Bronchial epithelial cell (primary cell): ENCODE measurements around the gene KRTAP1-5. TPM values are rescaled to one million over a fixed set of nuclear protein-coding genes. Genes with fewer than 3 reads are reported as not detected.
"Not testable (repeated sequence)": the region's sequence is repeated elsewhere in the genome, so short reads cannot be mapped to it uniquely, and the experiment has no call there.

Source experiments
- DNase-seq: peaks from one replicate; pipeline ENCODE4 v3.0.0-alpha.2; 2010; ENCODE audit warnings: low read depth
- FAIRE-seq: peaks from 2 replicates; lab custom pipeline; 2011; peaks lifted over from hg19 to GRCh38; lab: Jason Lieb, UNC
- H3K27me3 ChIP-seq: 2 replicates; pipeline ENCODE4 v1.5.1; 2011; ENCODE audit warnings: low read length; ENCODE audit not compliant: control insufficient read depth, insufficient read depth
- H3K36me3 ChIP-seq: 2 replicates; pipeline ENCODE4 v1.5.1; 2011; ENCODE audit warnings: low read length; ENCODE audit not compliant: control insufficient read depth, insufficient read depth
- H3K4me3 ChIP-seq: 2 replicates; pipeline ENCODE4 v1.5.1; 2011; ENCODE audit warnings: mild to moderate bottlenecking, low read depth, low read length, control low read depth
- CTCF ChIP-seq: IDR thresholded peaks from 2 replicates; pipeline ENCODE4 v1.5.1; 2011; ENCODE audit warnings: mild to moderate bottlenecking, moderate library complexity, low read length, control low read depth, inconsistent platforms; ENCODE audit not compliant: insufficient read depth, severe bottlenecking
- total RNA-seq: library from RNA; depleted of rRNA; stranded (reverse); fragments of >200 nt; gene quantifications from 2 replicates; pipeline ENCODE4 v1.2.1, GENCODE V29; 2014

Gene KRTAP1-5
- total RNA-seq, 1 donor from 2014 or later: not detected

GRCh38 chr17:41060052-41060604, 33.1 kb upstream of the KRTAP1-5 start, which contains the start of gene KRTAP2-3:
TSS of gene KRTAP2-3 (minus strand) at chr17:41060114. CDS start at chr17:41060050, 64 bp downstream.
- FAIRE-seq (peak; percentile 91), DNase-seq (peak; percentile 92)
- Histone ChIP-seq H3K36me3 (no peaks in the 10 kb centered on the region), H3K4me3 (no peak within 1 kb of the TSS), H3K27me3 (no peaks in the 10 kb centered on the region)
- no peak for TF ChIP-seq CTCF

GRCh38 chr17:41059276-41060051, 32.5 kb upstream of the KRTAP1-5 start:
- H3K36me3 ChIP-seq, H3K27me3 ChIP-seq, H3K4me3 ChIP-seq, FAIRE-seq: not testable (repeated sequence)
- DNase-seq: peak; percentile 61

- DNase-seq: no peak
- Histone ChIP-seq H3K4me3 (no peak overlapping the region), H3K36me3 (no peaks in the 10 kb centered on the region), H3K27me3 (no peaks in the 10 kb centered on the region)
- TF ChIP-seq CTCF: no peak
- no peak for FAIRE-seq
Measured at GRCh38 chr17:41058741-41059140, 31.7 kb upstream of the KRTAP1-5 start.

GRCh38 chr17:41057547-41057946, 30.5 kb upstream of the KRTAP1-5 start:
- Histone ChIP-seq H3K36me3 (no peaks in the 10 kb centered on the region), H3K4me3 (no peak overlapping the region), H3K27me3 (no peaks in the 10 kb centered on the region)
- TF ChIP-seq CTCF: no peak
- DNase-seq: no peak
- no peak for FAIRE-seq

- not testable (repeated sequence) for FAIRE-seq, H3K27me3 ChIP-seq, DNase-seq, H3K4me3 ChIP-seq, H3K36me3 ChIP-seq
Measured at GRCh38 chr17:41055130-41055529, 28.1 kb upstream of the KRTAP1-5 start, which contains the start of gene KRTAP2-2. TSS of gene KRTAP2-2 (minus strand) at chr17:41055230. CDS start at chr17:41055211, 19 bp downstream.

- not testable (repeated sequence) for H3K4me3 ChIP-seq, H3K27me3 ChIP-seq, DNase-seq, H3K36me3 ChIP-seq
- peak; percentile 23 for FAIRE-seq
Measured at GRCh38 chr17:41054556-41054955, 27.5 kb upstream of the KRTAP1-5 start.

GRCh38 chr17:41054025-41054424, 27.0 kb upstream of the KRTAP1-5 start:
- Histone ChIP-seq H3K36me3 (no peaks in the 10 kb centered on the region), H3K4me3 (no peak overlapping the region), H3K27me3 (no peaks in the 10 kb centered on the region)
- TF ChIP-seq CTCF: no peak
- FAIRE-seq (no peak), DNase-seq (no peak)
